Transverse colon (tissue), 4 donors: ENCODE measurements around the gene SLC39A7. TPM values are rescaled to one million over a fixed set of nuclear protein-coding genes. Genes with fewer than 3 reads are reported as not detected.

Experiments
- DNase-seq: peaks from one replicate; pipeline ENCODE4 v3.0.0-alpha.2; 2019
- H3K27ac ChIP-seq, 4 donors: fragments of 200-600 bp; sonication (generic); 2 replicates each; pipeline ENCODE4 v1.5.1; 2016 to 2018; ENCODE audit warnings: inconsistent platforms in 4 of 4
- H3K27me3 ChIP-seq: fragments of 200-600 bp; sonication (generic); 2 replicates; pipeline ENCODE4 v1.5.1; 2017; ENCODE audit warnings: inconsistent platforms
- H3K36me3 ChIP-seq, 4 donors: fragments of 200-600 bp; sonication (generic); 2 replicates each; pipeline ENCODE4 v1.5.1; 2017 to 2019; ENCODE audit warnings: inconsistent platforms in 4 of 4
- H3K4me1 ChIP-seq, 4 donors: fragments of 200-600 bp; sonication (generic); 2 replicates each; pipeline ENCODE4 v1.5.1; 2017 to 2020; ENCODE audit warnings: inconsistent platforms in 4 of 4
- H3K4me3 ChIP-seq, 4 donors: fragments of 200-600 bp; sonication (generic); 1 replicate in 1 of 4; 2 replicates in 3 of 4; pipeline versions ENCODE4 v1.5.1 to v1.6.1; 2017 to 2019; ENCODE audit warnings: inconsistent platforms in 4 of 4
- H3K9me3 ChIP-seq, 2 donors: fragments of 200-600 bp; sonication (generic); 2 replicates each; pipeline ENCODE4 v1.5.1; 2017 to 2019; ENCODE audit warnings: inconsistent platforms in 2 of 2
- EP300 ChIP-seq: sonication (generic); formaldehyde crosslinking; IDR thresholded peaks from one replicate; pipeline ENCODE4 v1.6.1; 2017; ENCODE audit warnings: antibody characterized with exemption, low read depth
- POLR2A ChIP-seq: fragments of 450-650 bp; IDR thresholded peaks from one replicate; pipeline ENCODE4 v1.6.1; 2016; ENCODE audit warnings: antibody characterized with exemption, mild to moderate bottlenecking, moderate library complexity
- POLR2AphosphoS5 ChIP-seq, 3 donors: sonication (generic); formaldehyde crosslinking; IDR thresholded peaks; one replicate each; pipeline ENCODE4 v1.6.1; 2016; ENCODE audit warnings: antibody characterized with exemption in 3 of 3
- WGBS, 2 donors: methylation state at CpG; one replicate each; pipeline ENCODE4 v1.1.5; 2018; ENCODE audit warnings: low coverage in 1 of 2; 5-methylcytosine and 5-hydroxymethylcytosine counted together
- in situ Hi-C, 4 donors: fragments of 200-750 bp; cut with MboI; loops; one replicate each; pipeline versions ENCODE4 v1.15.0 to v1.15.1; 2017; ENCODE audit warnings: low sequenced_read_pairs in 3 of 4, low pct_ligation_motif_present in 1 of 4, low pct_unique_long_range_greater_than_20kb in 1 of 4
- intact Hi-C: fragments of 100-400 bp; cut with DNase I; formaldehyde crosslinking; loops from one replicate; pipeline ENCODE4 v1.15.1; 2023; ENCODE audit warnings: low total_unique reads
- total RNA-seq, 4 donors: library from RNA; depleted of rRNA; stranded (reverse); fragments of >200 nt; gene quantifications; one replicate each; pipeline ENCODE4 v1.1.0, GENCODE V29; 2016
- TF ChIP-seq, protein P1 (sequence below), 5 experiments: fragments of 200-600 bp in 3 of 5; fragments of 450-650 bp in 2 of 5; sonication (generic) in 3 of 5; IDR thresholded peaks; 1 replicate in 2 of 5; 2 replicates in 3 of 5; pipeline ENCODE4 v1.5.1; 2016 to 2017; ENCODE audit warnings: antibody characterized with exemption in 5 of 5, inconsistent platforms in 3 of 5, mild to moderate bottlenecking in 2 of 5, moderate library complexity in 1 of 5

Gene SLC39A7
- total RNA-seq, 4 donors from 2014 or later = 38.2 to 99.9 (median 60.5) TPM

DNA sequence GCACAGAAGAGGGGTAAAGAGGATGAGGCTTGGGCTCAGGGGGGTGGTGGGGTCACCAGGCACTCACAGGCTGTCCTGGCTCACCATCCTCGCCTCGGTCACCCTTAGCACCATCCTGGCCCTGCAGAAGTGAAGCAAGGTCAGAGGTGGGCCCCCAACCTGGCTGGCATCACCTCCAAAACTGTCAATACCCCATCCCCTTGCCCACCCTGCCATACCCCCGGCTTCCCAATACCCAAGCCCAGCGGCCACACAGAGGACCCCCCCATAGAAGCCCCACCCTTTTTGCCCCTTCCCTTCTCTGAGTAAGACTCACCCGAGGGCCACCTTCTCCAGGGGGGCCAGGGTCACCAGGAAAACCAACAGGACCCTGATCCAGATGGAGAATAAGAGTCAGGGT, 32.0 kb upstream of the SLC39A7 start:
- TF ChIP-seq POLR2A (no peak), POLR2AphosphoS5 (IDR thresholded peaks at IDR 0.05) (no peak), EP300 (no peak)
- TF ChIP-seq, protein P1, sequence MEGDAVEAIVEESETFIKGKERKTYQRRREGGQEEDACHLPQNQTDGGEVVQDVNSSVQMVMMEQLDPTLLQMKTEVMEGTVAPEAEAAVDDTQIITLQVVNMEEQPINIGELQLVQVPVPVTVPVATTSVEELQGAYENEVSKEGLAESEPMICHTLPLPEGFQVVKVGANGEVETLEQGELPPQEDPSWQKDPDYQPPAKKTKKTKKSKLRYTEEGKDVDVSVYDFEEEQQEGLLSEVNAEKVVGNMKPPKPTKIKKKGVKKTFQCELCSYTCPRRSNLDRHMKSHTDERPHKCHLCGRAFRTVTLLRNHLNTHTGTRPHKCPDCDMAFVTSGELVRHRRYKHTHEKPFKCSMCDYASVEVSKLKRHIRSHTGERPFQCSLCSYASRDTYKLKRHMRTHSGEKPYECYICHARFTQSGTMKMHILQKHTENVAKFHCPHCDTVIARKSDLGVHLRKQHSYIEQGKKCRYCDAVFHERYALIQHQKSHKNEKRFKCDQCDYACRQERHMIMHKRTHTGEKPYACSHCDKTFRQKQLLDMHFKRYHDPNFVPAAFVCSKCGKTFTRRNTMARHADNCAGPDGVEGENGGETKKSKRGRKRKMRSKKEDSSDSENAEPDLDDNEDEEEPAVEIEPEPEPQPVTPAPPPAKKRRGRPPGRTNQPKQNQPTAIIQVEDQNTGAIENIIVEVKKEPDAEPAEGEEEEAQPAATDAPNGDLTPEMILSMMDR (IDR thresholded peaks at IDR 0.05) = no peak
- in situ Hi-C loops = loop anchor here in 2 of 4 donors (10.0 kb wide), 1 partner anchor 76 kb away; no protein-coding TSS in a partner anchor
- WGBS, 2 donors = 75% methylated on average over 5 of the region's 5 CpGs; no CpG with 5 or more reads in 1 of the 2 donors
- H3K9me3 ChIP-seq = no peaks in the 10 kb centered on the region
- H3K27ac ChIP-seq = no peak overlapping the region
- intact Hi-C loops = loop anchor here (10.0 kb wide), 1 partner anchor 76 kb away; no protein-coding TSS in a partner anchor
- peaks cover 4% of the 10 kb centered on the region for H3K27me3 ChIP-seq
- no peak overlapping the region for H3K4me3 ChIP-seq
- no peaks in the 10 kb centered on the region for H3K4me1 ChIP-seq
- no peaks in the 10 kb centered on the region for H3K36me3 ChIP-seq
- DNase-seq = no peak

GRCh38 chr6:33169291-33170175, 31.1 kb upstream of the SLC39A7 start:
- in situ Hi-C loops = loop anchor here in 2 of 4 donors (10.0 kb wide), 1 partner anchor 75 kb away; no protein-coding TSS in a partner anchor
- WGBS, 2 donors = 92% methylated on average over 10 of the region's 10 CpGs; no CpG with 5 or more reads in 1 of the 2 donors

GRCh38 chr6:33170176-33171015, 30.3 kb upstream of the SLC39A7 start:
- WGBS, 2 donors = 77 to 100% methylated on average over 1 to 9 of the region's 9 CpGs
- no peak for DNase-seq
- H3K27ac ChIP-seq = no peak overlapping the region
- intact Hi-C loops = no loop called here
- H3K36me3 ChIP-seq = no peaks in the 10 kb centered on the region
- H3K9me3 ChIP-seq = no peaks in the 10 kb centered on the region
- peaks cover 4% of the 10 kb centered on the region for H3K27me3 ChIP-seq
- TF ChIP-seq POLR2AphosphoS5 (IDR thresholded peaks at IDR 0.05) (no peak), EP300 (no peak), POLR2A (no peak)
- TF ChIP-seq, protein P1 (IDR thresholded peaks at IDR 0.05) = no peak
- no peak overlapping the region for H3K4me3 ChIP-seq
- H3K4me1 ChIP-seq = no peaks in the 10 kb centered on the region
- in situ Hi-C loops = no loop called here

More at GRCh38 chr6:33169291-33170175, 31.1 kb upstream of the SLC39A7 start:
- Histone ChIP-seq H3K4me3 (no peak overlapping the region), H3K27ac (no peak overlapping the region), H3K9me3 (no peaks in the 10 kb centered on the region), H3K27me3 (peaks cover 4% of the 10 kb centered on the region), H3K36me3 (no peaks in the 10 kb centered on the region), H3K4me1 (no peaks in the 10 kb centered on the region)
- DNase-seq = no peak
- no peak for TF ChIP-seq POLR2A
- TF ChIP-seq, protein P1 (IDR thresholded peaks at IDR 0.05) = no peak
- TF ChIP-seq POLR2AphosphoS5 (IDR thresholded peaks at IDR 0.05) = no peak
- intact Hi-C loops = loop anchor here (10.0 kb wide), 1 partner anchor 75 kb away; no protein-coding TSS in a partner anchor
